Glutamatergic neuron (in vitro differentiated cells): ENCODE measurements around the gene RNASEH1. TPM values are rescaled to one million over a fixed set of nuclear protein-coding genes. Genes with fewer than 3 reads are reported as not detected.
"Not testable (repeated sequence)": the region's sequence is repeated elsewhere in the genome, so short reads cannot be mapped to it uniquely, and the experiment has no call there.

Source experiments
- DNase-seq: peaks from one replicate; pipeline ENCODE4 v3.0.0; 2022
- H3K27ac Mint-ChIP-seq: one replicate; pipeline ENCODE4 v1.8.0; 2020; ENCODE audit warnings: mild to moderate bottlenecking, mixed read lengths, inconsistent platforms; ENCODE audit not compliant: unreplicated experiment
- H3K27me3 Mint-ChIP-seq: one replicate; pipeline ENCODE4 v1.8.0; 2020; ENCODE audit warnings: mild to moderate bottlenecking, moderate library complexity, mixed read lengths, inconsistent platforms; ENCODE audit not compliant: unreplicated experiment
- H3K36me3 Mint-ChIP-seq: one replicate; pipeline ENCODE4 v1.8.0; 2020; ENCODE audit warnings: mild to moderate bottlenecking, mixed read lengths, inconsistent platforms; ENCODE audit not compliant: unreplicated experiment
- H3K4me1 Mint-ChIP-seq: one replicate; pipeline ENCODE4 v1.8.0; 2020; ENCODE audit warnings: mild to moderate bottlenecking, low read depth, mixed read lengths, inconsistent platforms; ENCODE audit not compliant: unreplicated experiment
- H3K4me3 Mint-ChIP-seq: one replicate; pipeline ENCODE4 v1.8.0; 2020; ENCODE audit warnings: mild to moderate bottlenecking, mixed read lengths, inconsistent platforms; ENCODE audit not compliant: unreplicated experiment
- H3K9me3 Mint-ChIP-seq: one replicate; pipeline ENCODE4 v1.8.0; 2020; ENCODE audit warnings: mild to moderate bottlenecking, moderate library complexity, mixed read lengths, inconsistent platforms; ENCODE audit not compliant: unreplicated experiment
- total RNA-seq: library from RNA; stranded (reverse); fragmentation: NEBNext Ultra II Directional; extraction: Animal tissue kit (Norgen Biotek cat#: 25700); gene quantifications from one replicate; pipeline ENCODE4 v1.2.1, GENCODE V29; 2021; ENCODE audit not compliant: unreplicated experiment
- TF ChIP-seq, protein P1 (sequence below): fragments of 200-600 bp; sonication (generic); IDR thresholded peaks from one replicate; pipeline ENCODE4 v1.5.0; 2021; ENCODE audit not compliant: partially characterized antibody, unreplicated experiment

Gene RNASEH1
- total RNA-seq, 1 donor from 2014 or later, result 34.6 TPM

GRCh38 chr2:3500326-3500899 is 57.7 kb downstream of the RNASEH1 start:
- no peak for DNase-seq
- Mint-ChIP-seq H3K27me3 (no peaks in the 10 kb centered on the region), H3K36me3 (peaks cover 5% of the 10 kb centered on the region), H3K4me3 (no peak overlapping the region), H3K4me1 (peaks cover 1% of the 10 kb centered on the region), H3K27ac (no peak overlapping the region), H3K9me3 (peaks cover 5% of the 10 kb centered on the region)
- TF ChIP-seq, protein P1, sequence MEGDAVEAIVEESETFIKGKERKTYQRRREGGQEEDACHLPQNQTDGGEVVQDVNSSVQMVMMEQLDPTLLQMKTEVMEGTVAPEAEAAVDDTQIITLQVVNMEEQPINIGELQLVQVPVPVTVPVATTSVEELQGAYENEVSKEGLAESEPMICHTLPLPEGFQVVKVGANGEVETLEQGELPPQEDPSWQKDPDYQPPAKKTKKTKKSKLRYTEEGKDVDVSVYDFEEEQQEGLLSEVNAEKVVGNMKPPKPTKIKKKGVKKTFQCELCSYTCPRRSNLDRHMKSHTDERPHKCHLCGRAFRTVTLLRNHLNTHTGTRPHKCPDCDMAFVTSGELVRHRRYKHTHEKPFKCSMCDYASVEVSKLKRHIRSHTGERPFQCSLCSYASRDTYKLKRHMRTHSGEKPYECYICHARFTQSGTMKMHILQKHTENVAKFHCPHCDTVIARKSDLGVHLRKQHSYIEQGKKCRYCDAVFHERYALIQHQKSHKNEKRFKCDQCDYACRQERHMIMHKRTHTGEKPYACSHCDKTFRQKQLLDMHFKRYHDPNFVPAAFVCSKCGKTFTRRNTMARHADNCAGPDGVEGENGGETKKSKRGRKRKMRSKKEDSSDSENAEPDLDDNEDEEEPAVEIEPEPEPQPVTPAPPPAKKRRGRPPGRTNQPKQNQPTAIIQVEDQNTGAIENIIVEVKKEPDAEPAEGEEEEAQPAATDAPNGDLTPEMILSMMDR, result no peak

- Mint-ChIP-seq H3K27me3 (no peaks in the 10 kb centered on the region), H3K9me3 (peaks cover 2% of the 10 kb centered on the region), H3K4me1 (peaks cover 3% of the 10 kb centered on the region), H3K27ac (no peak overlapping the region), H3K4me3 (no peak overlapping the region), H3K36me3 (peaks cover 5% of the 10 kb centered on the region)
- TF ChIP-seq, protein P1, result no peak
- DNase-seq, result no peak
Measured at GRCh38 chr2:3498783-3499394, 59.2 kb downstream of the RNASEH1 start.

DNA sequence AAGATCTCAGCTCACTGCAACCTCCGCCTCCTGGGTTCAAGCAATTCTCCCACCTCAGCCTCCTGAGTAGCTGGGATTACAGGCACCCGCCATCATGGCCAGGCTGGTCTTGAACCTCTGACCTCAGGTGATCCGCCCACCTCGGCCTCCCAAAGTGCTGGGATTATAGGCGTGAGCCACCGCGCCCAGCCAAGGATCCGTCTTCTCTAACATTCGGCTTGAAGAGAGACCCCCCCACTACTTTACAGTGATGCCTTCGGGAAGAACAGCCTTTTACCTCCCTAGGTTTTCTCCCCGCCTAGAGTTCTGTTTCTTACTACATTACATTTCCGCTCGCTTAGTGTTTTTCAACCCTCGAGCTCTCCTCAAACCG is 61.4 kb downstream of the RNASEH1 start:
- not testable (repeated sequence) for DNase-seq

More for the DNA sequence above, 61.4 kb downstream of the RNASEH1 start:
- H3K4me1 Mint-ChIP-seq, H3K4me3 Mint-ChIP-seq, H3K36me3 Mint-ChIP-seq, H3K27ac Mint-ChIP-seq, H3K9me3 Mint-ChIP-seq, H3K27me3 Mint-ChIP-seq: not testable (repeated sequence)

Other genes starting within 250 kb of the RNASEH1 start
- gene EIPR1, start 180.5 kb downstream of the RNASEH1 start, total RNA-seq, result 43.8 TPM
- gene TRAPPC12, start 178.6 kb downstream of the RNASEH1 start, total RNA-seq, result 130 TPM
- gene ADI1, start 38.8 kb downstream of the RNASEH1 start, total RNA-seq, result 16.0 TPM
- gene RPS7, start 16.9 kb upstream of the RNASEH1 start, total RNA-seq, result 729 TPM
- not detected for gene COLEC11, start 36.8 kb upstream of the RNASEH1 start, total RNA-seq
- gene ALLC, start 99.9 kb upstream of the RNASEH1 start, total RNA-seq, result not detected
- gene DCDC2C, start 145.2 kb upstream of the RNASEH1 start, total RNA-seq, result not detected